Neural cell (in vitro differentiated cells): Measurements from ENCODE around the gene KRTAP7-1. TPM values are rescaled to one million over a fixed set of nuclear protein-coding genes. Genes with fewer than 3 reads are reported as not detected.

ENCODE experiments used
- H2AFZ ChIP-seq: fragments of 200-600, 300-800 bp; sonication (generic), shearing (Covaris generic); 2 replicates; pipeline ENCODE4 v1.6.0; 2014; ENCODE audit warnings: low read depth, mild to moderate bottlenecking, antibody characterized with exemption, low read length, moderate library complexity
- H3F3A ChIP-seq: fragments of 200-600 bp; shearing (Covaris generic); 2 replicates; pipeline ENCODE4 v1.6.1; 2016; ENCODE audit warnings: mild to moderate bottlenecking, moderate library complexity, mixed read lengths, antibody characterized with exemption, low read length; ENCODE audit not compliant: insufficient read depth, poor library complexity, severe bottlenecking
- H3K27ac ChIP-seq: fragments of 200-600, 300-800 bp; sonication (generic), shearing (Covaris generic); 2 replicates; pipeline ENCODE4 v1.5.1; 2014; ENCODE audit warnings: mild to moderate bottlenecking, low read length, moderate library complexity
- H3K27me3 ChIP-seq: fragments of 300-800, 200-600 bp; sonication (generic), shearing (Covaris generic); 2 replicates; pipeline ENCODE4 v1.6.0; 2014; ENCODE audit warnings: mild to moderate bottlenecking, low read depth, low read length, moderate library complexity; ENCODE audit not compliant: insufficient read depth
- H3K36me3 ChIP-seq: fragments of 300-800, 200-600 bp; sonication (generic), shearing (Covaris generic); 2 replicates; pipeline ENCODE4 v1.5.1; 2014; ENCODE audit warnings: mild to moderate bottlenecking, antibody characterized with exemption, low read length, moderate library complexity; ENCODE audit not compliant: insufficient read depth
- H3K4me2 ChIP-seq: fragments of 300-800, 200-600 bp; sonication (generic), shearing (Covaris generic); 2 replicates; pipeline ENCODE4 v1.6.0; 2014; ENCODE audit warnings: mild to moderate bottlenecking, low read length
- H3K4me3 ChIP-seq: fragments of 300-800, 200-600 bp; sonication (generic), shearing (Covaris generic); 2 replicates; pipeline ENCODE4 v1.5.1; 2014; ENCODE audit warnings: mild to moderate bottlenecking, low read length, moderate library complexity
- H3K79me2 ChIP-seq: fragments of 200-600 bp; shearing (Covaris generic); replicated peaks from 2 replicates; pipeline ENCODE4 v1.6.0; 2014; ENCODE audit warnings: mild to moderate bottlenecking, low read length, moderate library complexity; ENCODE audit not compliant: insufficient read depth
- H3K9ac ChIP-seq: fragments of 300-800, 200-600 bp; sonication (generic), shearing (Covaris generic); 2 replicates; pipeline ENCODE4 v1.6.1; 2016; ENCODE audit warnings: mild to moderate bottlenecking, low read length, mixed read lengths
- H3K9me2 ChIP-seq: fragments of 200-600 bp; shearing (Covaris generic); 2 replicates; pipeline ENCODE4 v1.6.1; 2016; ENCODE audit warnings: mild to moderate bottlenecking, low read length, mixed read lengths; ENCODE audit not compliant: insufficient read depth
- H3K9me3 ChIP-seq: fragments of 200-600, 300-800 bp; sonication (generic), shearing (Covaris generic); 2 replicates; pipeline ENCODE4 v1.6.1; 2016; ENCODE audit warnings: mild to moderate bottlenecking, mixed run types, low read length, moderate library complexity, mixed read lengths
- H4K20me1 ChIP-seq: fragments of 200-600 bp; shearing (Covaris generic); 2 replicates; pipeline ENCODE4 v1.6.1; 2016; ENCODE audit warnings: mild to moderate bottlenecking, mixed run types; ENCODE audit not compliant: insufficient read depth
- CTCF ChIP-seq: fragments of 450-650 bp; IDR thresholded peaks from 2 replicates; pipeline ENCODE4 v1.5.1; 2014; ENCODE audit warnings: antibody characterized with exemption, mild to moderate bottlenecking, moderate library complexity; ENCODE audit not compliant: poor library complexity, severe bottlenecking
- EP300 ChIP-seq: fragments of 450-650 bp; conservative IDR thresholded peaks from 2 replicates; pipeline ENCODE4 v1.6.1; 2014; ENCODE audit warnings: antibody characterized with exemption, mild to moderate bottlenecking, moderate library complexity; ENCODE audit not compliant: poor library complexity, severe bottlenecking
- EZH2 ChIP-seq: fragments of 200-600, 300-800 bp; shearing (Covaris generic), sonication (generic); IDR thresholded peaks from 2 replicates; pipeline ENCODE4 v1.6.1; 2014; ENCODE audit warnings: antibody characterized with exemption, low read length, borderline replicate concordance, mild to moderate bottlenecking; ENCODE audit not compliant: insufficient read depth, poor library complexity, severe bottlenecking
- MXI1 ChIP-seq: fragments of 450-650 bp; conservative IDR thresholded peaks from 2 replicates; pipeline ENCODE4 v1.6.1; 2014; ENCODE audit warnings: antibody characterized with exemption, mild to moderate bottlenecking; ENCODE audit not compliant: poor library complexity, severe bottlenecking
- POLR2AphosphoS5 ChIP-seq: IDR thresholded peaks from 2 replicates; pipeline ENCODE4 v1.6.1; 2012
- RAD21 ChIP-seq: fragments of 450-650 bp; conservative IDR thresholded peaks from 2 replicates; pipeline ENCODE4 v1.6.1; 2014; ENCODE audit warnings: antibody characterized with exemption, mild to moderate bottlenecking, moderate library complexity
- SMC3 ChIP-seq: fragments of 450-650 bp; conservative IDR thresholded peaks from 2 replicates; pipeline ENCODE4 v1.6.1; 2014; ENCODE audit warnings: antibody characterized with exemption, mild to moderate bottlenecking, moderate library complexity; ENCODE audit not compliant: poor library complexity
- TAF1 ChIP-seq: IDR thresholded peaks from 2 replicates; pipeline ENCODE4 v1.6.1; 2012; ENCODE audit warnings: low read depth
- polyA plus RNA-seq: library from polyadenylated mRNA; depleted of rRNA; stranded (reverse); fragments of >200 nt; gene quantifications from 2 replicates; pipeline ENCODE4 v1.2.3, GENCODE V29; 2014
- small RNA-seq, 3 experiments: library from RNA; depleted of rRNA; stranded (forward); fragments of <200 nt; gene quantifications; one replicate each; pipeline ENCODE3, GENCODE V24; 2012
- TF ChIP-seq, protein P1 (sequence below): IDR thresholded peaks from 2 replicates; pipeline ENCODE4 v1.6.1; 2012; ENCODE audit warnings: borderline replicate concordance

Gene KRTAP7-1
- polyA plus RNA-seq, 1 donor from 2014 or later, result not detected

DNA sequence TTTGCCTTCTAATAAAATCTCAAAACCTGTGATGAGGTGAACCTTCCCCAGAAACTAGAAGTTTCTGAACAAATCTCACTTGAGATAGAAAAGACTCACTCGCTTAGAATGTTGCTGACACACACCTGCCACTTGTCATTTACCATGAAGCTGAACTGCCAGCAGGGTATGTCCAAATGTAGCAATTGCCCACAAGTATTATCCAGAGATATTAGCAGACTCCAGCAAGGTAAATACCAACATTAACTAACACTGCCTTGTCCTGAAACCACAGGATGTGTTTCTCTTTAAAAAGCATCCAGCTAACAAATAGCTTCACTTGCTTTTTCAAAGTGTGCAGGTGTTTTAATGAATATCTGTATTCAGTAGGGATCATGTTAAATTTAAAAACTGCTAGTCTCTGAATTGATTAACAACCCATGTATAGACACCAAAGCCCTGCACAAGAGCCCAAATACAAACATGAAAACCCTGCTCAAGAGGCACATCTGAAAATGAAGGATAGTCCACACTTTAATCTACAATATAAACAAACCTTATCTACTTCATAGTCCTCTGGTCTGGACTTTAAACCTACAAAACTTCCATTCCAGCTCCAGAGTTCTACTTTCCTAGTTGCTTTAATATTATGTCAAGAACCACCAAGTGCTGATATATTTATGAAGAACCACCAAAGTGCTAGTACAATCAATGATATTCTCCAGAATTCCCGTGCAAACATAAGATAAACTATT, 35.8 kb downstream of the KRTAP7-1 start:
- H4K20me1 ChIP-seq, result no peaks in the 10 kb centered on the region
- no peaks in the 10 kb centered on the region for H3K9me2 ChIP-seq
- no peaks in the 10 kb centered on the region for H3F3A ChIP-seq
- H3K27me3 ChIP-seq, result no peaks in the 10 kb centered on the region
- H3K4me2 ChIP-seq, result no peak overlapping the region
- H3K36me3 ChIP-seq, result no peaks in the 10 kb centered on the region
- no peak overlapping the region for H3K9ac ChIP-seq
- peak; percentile 68 for TF ChIP-seq POLR2AphosphoS5
- TF ChIP-seq, protein P1, sequence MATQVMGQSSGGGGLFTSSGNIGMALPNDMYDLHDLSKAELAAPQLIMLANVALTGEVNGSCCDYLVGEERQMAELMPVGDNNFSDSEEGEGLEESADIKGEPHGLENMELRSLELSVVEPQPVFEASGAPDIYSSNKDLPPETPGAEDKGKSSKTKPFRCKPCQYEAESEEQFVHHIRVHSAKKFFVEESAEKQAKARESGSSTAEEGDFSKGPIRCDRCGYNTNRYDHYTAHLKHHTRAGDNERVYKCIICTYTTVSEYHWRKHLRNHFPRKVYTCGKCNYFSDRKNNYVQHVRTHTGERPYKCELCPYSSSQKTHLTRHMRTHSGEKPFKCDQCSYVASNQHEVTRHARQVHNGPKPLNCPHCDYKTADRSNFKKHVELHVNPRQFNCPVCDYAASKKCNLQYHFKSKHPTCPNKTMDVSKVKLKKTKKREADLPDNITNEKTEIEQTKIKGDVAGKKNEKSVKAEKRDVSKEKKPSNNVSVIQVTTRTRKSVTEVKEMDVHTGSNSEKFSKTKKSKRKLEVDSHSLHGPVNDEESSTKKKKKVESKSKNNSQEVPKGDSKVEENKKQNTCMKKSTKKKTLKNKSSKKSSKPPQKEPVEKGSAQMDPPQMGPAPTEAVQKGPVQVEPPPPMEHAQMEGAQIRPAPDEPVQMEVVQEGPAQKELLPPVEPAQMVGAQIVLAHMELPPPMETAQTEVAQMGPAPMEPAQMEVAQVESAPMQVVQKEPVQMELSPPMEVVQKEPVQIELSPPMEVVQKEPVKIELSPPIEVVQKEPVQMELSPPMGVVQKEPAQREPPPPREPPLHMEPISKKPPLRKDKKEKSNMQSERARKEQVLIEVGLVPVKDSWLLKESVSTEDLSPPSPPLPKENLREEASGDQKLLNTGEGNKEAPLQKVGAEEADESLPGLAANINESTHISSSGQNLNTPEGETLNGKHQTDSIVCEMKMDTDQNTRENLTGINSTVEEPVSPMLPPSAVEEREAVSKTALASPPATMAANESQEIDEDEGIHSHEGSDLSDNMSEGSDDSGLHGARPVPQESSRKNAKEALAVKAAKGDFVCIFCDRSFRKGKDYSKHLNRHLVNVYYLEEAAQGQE, result no peak
- no peaks in the 10 kb centered on the region for H3K79me2 ChIP-seq
- no peaks in the 10 kb centered on the region for H3K9me3 ChIP-seq
- no peak overlapping the region for H3K4me3 ChIP-seq
- no peak overlapping the region for H3K27ac ChIP-seq
- H2AFZ ChIP-seq, result no peak overlapping the region

- Histone ChIP-seq H3K9me3 (no peaks in the 10 kb centered on the region), H3K9ac (no peak overlapping the region), H3K79me2 (no peaks in the 10 kb centered on the region), H3F3A (no peaks in the 10 kb centered on the region), H3K4me3 (no peak overlapping the region), H3K27me3 (no peaks in the 10 kb centered on the region), H2AFZ (no peak overlapping the region), H3K9me2 (no peaks in the 10 kb centered on the region), H4K20me1 (no peaks in the 10 kb centered on the region), H3K4me2 (no peak overlapping the region), H3K36me3 (no peaks in the 10 kb centered on the region), H3K27ac (no peak overlapping the region)
- TF ChIP-seq EZH2, result no peak
- TF ChIP-seq CTCF, result no peak
- peak; percentile 18 for TF ChIP-seq RAD21
- no peak for TF ChIP-seq TAF1
- no peak for TF ChIP-seq MXI1
- TF ChIP-seq EP300, result peak; percentile 55
- TF ChIP-seq POLR2AphosphoS5, result peak; percentile 97
- TF ChIP-seq, protein P1, result no peak
- TF ChIP-seq SMC3, result peak; percentile 11
These were observed 50.3 kb downstream of the KRTAP7-1 start for GRCh38 chr21:30779249-30779648.

Small RNA genes within 50 kb of the gene (small RNA-seq; reads per million reads assigned to genes)
- gene KRTAP8-2P, result 0 reads per million in 3 experiments
- 0 reads per million in 3 experiments for gene KRTAP8-3P

Other genes starting within 250 kb of the KRTAP7-1 start
- not detected in 2 replicates for gene KRTAP22-2, start 239.4 kb downstream of the KRTAP7-1 start, polyA plus RNA-seq
- gene KRTAP6-3, start 237.3 kb downstream of the KRTAP7-1 start, polyA plus RNA-seq, result not detected in 2 replicates
- not detected in 2 replicates for gene KRTAP6-2, start 230.9 kb downstream of the KRTAP7-1 start, polyA plus RNA-seq
- not detected in 2 replicates for gene KRTAP22-1, start 228.7 kb downstream of the KRTAP7-1 start, polyA plus RNA-seq
- gene KRTAP6-1, start 215.8 kb downstream of the KRTAP7-1 start, polyA plus RNA-seq, result not detected in 2 replicates
- gene KRTAP20-1, start 213.3 kb downstream of the KRTAP7-1 start, polyA plus RNA-seq, result not detected in 2 replicates
- not detected in 2 replicates for gene KRTAP20-4, start 209.1 kb downstream of the KRTAP7-1 start, polyA plus RNA-seq
- gene KRTAP20-2, start 194.6 kb downstream of the KRTAP7-1 start, polyA plus RNA-seq, result not detected in 2 replicates
- gene KRTAP20-3, start 186.9 kb downstream of the KRTAP7-1 start, polyA plus RNA-seq, result not detected in 2 replicates
- not detected in 2 replicates for gene KRTAP21-3, start 111.0 kb downstream of the KRTAP7-1 start, polyA plus RNA-seq
- gene KRTAP21-2, start 82.5 kb downstream of the KRTAP7-1 start, polyA plus RNA-seq, result not detected in 2 replicates
- gene KRTAP21-1, start 74.3 kb downstream of the KRTAP7-1 start, polyA plus RNA-seq, result not detected in 2 replicates
- not detected in 2 replicates for gene KRTAP8-1, start 16.5 kb downstream of the KRTAP7-1 start, polyA plus RNA-seq
- not detected in 2 replicates for gene KRTAP11-1, start 51.8 kb upstream of the KRTAP7-1 start, polyA plus RNA-seq
- not detected in 2 replicates for gene KRTAP19-8, start 208.7 kb upstream of the KRTAP7-1 start, polyA plus RNA-seq